Rectal smooth muscle tissue (tissue), 1 donor: ENCODE measurements around the gene CDKAL1.
"Not testable (repeated sequence)": the region's sequence is repeated elsewhere in the genome, so short reads cannot be mapped to it uniquely, and the experiment has no call there.

ENCODE experiments used
- H3K27ac ChIP-seq: one replicate; pipeline ENCODE4 v1.7.0; 2013; ENCODE audit warnings: low read depth, low read length, inconsistent platforms
- H3K27me3 ChIP-seq: one replicate; pipeline ENCODE4 v1.7.0; 2013; ENCODE audit warnings: low read length; ENCODE audit not compliant: control insufficient read depth, insufficient read depth
- H3K36me3 ChIP-seq: one replicate; pipeline ENCODE4 v1.7.0; 2013; ENCODE audit warnings: low read length; ENCODE audit not compliant: control insufficient read depth, insufficient read depth
- H3K4me1 ChIP-seq: one replicate; pipeline ENCODE4 v1.7.0; 2013; ENCODE audit warnings: low read length; ENCODE audit not compliant: control insufficient read depth, insufficient read depth
- H3K4me3 ChIP-seq: one replicate; pipeline ENCODE4 v1.7.0; 2013; ENCODE audit warnings: low read length
- H3K9ac ChIP-seq: one replicate; pipeline ENCODE4 v1.7.0; 2013; ENCODE audit warnings: low read length

Gene CDKAL1

GRCh38 chr6:21091411-21091810, 557.2 kb downstream of the CDKAL1 start:
- Histone ChIP-seq H3K27me3 (no peaks in the 10 kb centered on the region), H3K36me3 (no peaks in the 10 kb centered on the region), H3K4me1 (no peaks in the 10 kb centered on the region), H3K9ac (no peak overlapping the region), H3K4me3 (no peak overlapping the region), H3K27ac (no peak overlapping the region)

DNA sequence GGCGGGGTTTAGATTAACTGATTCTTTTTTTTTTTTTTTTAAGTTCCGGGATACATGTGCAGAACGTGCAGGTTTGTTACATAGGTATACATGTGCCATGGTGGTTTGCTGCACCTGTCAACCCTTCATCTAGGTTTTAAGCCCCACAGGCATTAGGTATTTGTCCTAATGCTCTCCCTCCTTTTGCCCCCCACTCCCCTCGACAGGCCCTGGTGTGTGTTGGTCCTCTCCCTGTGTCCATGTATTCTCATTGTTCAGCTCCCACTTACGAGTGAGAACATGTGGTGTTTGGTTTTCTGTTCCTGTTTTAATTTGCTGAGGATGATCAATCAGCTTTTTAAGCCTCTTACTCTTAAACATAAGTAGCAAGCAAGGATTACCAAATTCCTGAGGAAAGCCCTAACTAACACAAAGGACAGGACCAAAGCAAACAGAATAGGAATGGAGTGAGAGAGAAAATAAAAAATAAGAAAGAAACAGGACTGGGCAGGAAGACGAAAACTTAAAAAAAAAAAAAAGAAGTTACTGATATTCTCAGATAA, 558.0 kb downstream of the CDKAL1 start:
- H3K9ac ChIP-seq, H3K36me3 ChIP-seq, H3K4me3 ChIP-seq, H3K4me1 ChIP-seq, H3K27me3 ChIP-seq, H3K27ac ChIP-seq: not testable (repeated sequence)

DNA sequence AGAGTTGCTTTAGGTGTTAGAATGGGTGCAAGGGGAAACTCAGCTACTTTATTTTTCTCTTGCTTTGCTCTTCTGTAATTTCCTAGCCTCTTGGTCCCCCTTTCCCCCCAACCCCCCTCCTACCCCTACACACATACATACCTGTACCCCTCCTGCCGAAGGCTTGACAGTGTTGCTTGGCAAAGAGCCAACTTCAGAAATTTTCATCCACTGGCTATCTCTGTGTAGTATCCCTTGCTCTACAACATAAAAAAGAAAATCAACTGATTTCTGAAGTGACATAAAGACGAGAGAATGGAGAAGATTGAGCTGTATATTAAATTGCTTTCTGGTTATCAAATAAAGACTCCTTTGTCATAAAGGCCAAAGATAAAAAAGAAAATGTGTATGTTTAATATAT, 561.2 kb downstream of the CDKAL1 start:
- Histone ChIP-seq H3K27me3 (no peaks in the 10 kb centered on the region), H3K4me1 (no peaks in the 10 kb centered on the region), H3K36me3 (no peaks in the 10 kb centered on the region), H3K4me3 (no peak overlapping the region), H3K27ac (no peak overlapping the region), H3K9ac (no peak overlapping the region)

DNA sequence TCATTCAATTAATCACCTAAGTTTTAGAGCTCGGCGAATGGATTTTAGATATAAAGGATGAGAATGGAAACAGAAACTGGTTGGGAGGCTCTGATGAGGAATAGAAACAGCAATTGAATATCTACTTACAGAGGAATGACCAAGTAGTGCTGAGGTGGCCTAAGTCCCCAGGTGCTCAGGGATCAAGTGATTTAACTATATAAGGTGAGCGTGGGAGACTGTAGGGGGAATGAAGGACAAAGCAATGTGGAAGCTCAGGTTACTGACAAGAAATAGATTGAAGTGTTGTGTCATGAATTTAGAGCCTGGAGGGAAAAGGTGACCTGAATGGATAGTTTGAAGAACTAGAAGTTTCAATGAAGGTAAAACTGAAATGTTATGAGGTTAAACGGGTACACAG, 563.9 kb downstream of the CDKAL1 start:
- Histone ChIP-seq H3K27ac (no peak overlapping the region), H3K4me1 (no peaks in the 10 kb centered on the region), H3K4me3 (no peak overlapping the region), H3K9ac (no peak overlapping the region), H3K36me3 (no peaks in the 10 kb centered on the region), H3K27me3 (no peaks in the 10 kb centered on the region)

- Histone ChIP-seq H3K4me3 (no peak overlapping the region), H3K9ac (no peak overlapping the region), H3K27me3 (no peaks in the 10 kb centered on the region), H3K27ac (no peak overlapping the region), H3K4me1 (no peaks in the 10 kb centered on the region), H3K36me3 (no peaks in the 10 kb centered on the region)
Observed at GRCh38 chr6:21098744-21099143, 564.5 kb downstream of the CDKAL1 start.

GRCh38 chr6:21099338-21100314, 565.4 kb downstream of the CDKAL1 start:
- no peak overlapping the region for H3K27ac ChIP-seq
- H3K4me1 ChIP-seq = no peaks in the 10 kb centered on the region
- no peaks in the 10 kb centered on the region for H3K27me3 ChIP-seq
- no peak overlapping the region for H3K9ac ChIP-seq
- H3K4me3 ChIP-seq = no peak overlapping the region
- no peaks in the 10 kb centered on the region for H3K36me3 ChIP-seq

GRCh38 chr6:21100991-21101390, 566.7 kb downstream of the CDKAL1 start:
- H3K9ac ChIP-seq = no peak overlapping the region
- no peak overlapping the region for H3K4me3 ChIP-seq
- no peaks in the 10 kb centered on the region for H3K36me3 ChIP-seq
- H3K27me3 ChIP-seq = no peaks in the 10 kb centered on the region
- no peak overlapping the region for H3K27ac ChIP-seq
- H3K4me1 ChIP-seq = no peaks in the 10 kb centered on the region

GRCh38 chr6:21101694-21102093, 567.4 kb downstream of the CDKAL1 start:
- H3K27me3 ChIP-seq = no peaks in the 10 kb centered on the region
- no peaks in the 10 kb centered on the region for H3K4me1 ChIP-seq
- H3K9ac ChIP-seq = no peak overlapping the region
- H3K4me3 ChIP-seq = no peak overlapping the region
- H3K36me3 ChIP-seq = no peaks in the 10 kb centered on the region
- no peak overlapping the region for H3K27ac ChIP-seq

- no peak overlapping the region for H3K9ac ChIP-seq
- H3K4me1 ChIP-seq = no peaks in the 10 kb centered on the region
- H3K4me3 ChIP-seq = no peak overlapping the region
- no peak overlapping the region for H3K27ac ChIP-seq
- no peaks in the 10 kb centered on the region for H3K36me3 ChIP-seq
- no peaks in the 10 kb centered on the region for H3K27me3 ChIP-seq
Observed at GRCh38 chr6:21102201-21102600, 567.9 kb downstream of the CDKAL1 start.

DNA sequence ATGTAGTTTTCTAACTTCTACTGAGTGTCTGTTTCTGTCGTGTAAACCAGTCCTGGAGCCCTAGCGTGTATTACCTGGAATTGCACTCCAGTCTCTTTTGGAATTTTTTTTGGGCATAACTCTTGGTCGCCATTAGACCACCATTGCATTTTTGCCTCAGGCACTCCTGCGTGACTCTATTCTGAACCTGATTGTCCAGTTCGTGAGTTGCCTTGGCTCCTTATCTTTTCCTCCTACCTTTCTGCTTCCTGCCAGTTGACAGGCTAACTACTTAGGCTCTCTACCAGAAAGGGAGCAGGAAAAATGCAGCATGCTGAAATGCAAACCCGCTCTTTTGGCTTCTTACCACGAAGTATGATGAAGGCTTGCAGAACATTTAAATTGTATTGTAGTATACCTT, 568.4 kb downstream of the CDKAL1 start:
- Histone ChIP-seq H3K36me3 (no peaks in the 10 kb centered on the region), H3K4me3 (no peak overlapping the region), H3K9ac (no peak overlapping the region), H3K4me1 (no peaks in the 10 kb centered on the region), H3K27ac (no peak overlapping the region), H3K27me3 (no peaks in the 10 kb centered on the region)

DNA sequence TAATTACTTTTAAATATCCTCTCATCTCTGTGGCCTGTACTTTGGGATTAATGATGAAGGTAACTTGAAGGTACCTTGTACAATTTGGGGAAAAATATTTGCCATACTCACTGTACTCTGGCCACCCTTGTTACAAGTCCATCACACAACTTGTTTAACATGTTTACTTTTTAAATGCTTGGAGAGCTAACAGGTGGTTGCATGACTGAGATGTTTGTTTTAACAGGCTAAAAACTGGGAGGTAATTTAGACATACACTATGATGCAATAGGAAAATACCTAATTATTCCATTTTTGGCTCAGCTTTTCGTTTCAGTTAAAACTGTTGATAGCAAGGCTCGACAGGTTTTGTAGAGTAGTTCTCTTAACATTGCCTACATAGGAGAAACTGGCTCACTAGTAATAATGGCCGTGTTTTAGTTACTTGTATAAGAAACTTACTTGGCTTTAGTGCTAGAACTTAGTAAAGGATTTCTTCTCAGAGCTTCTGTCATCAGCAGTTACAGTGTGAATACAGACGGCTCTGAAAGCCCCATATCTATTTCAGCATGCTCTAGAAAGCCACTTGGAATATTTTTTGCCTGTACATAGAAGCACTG, 569.5 kb downstream of the CDKAL1 start:
- no peak overlapping the region for H3K4me3 ChIP-seq
- H3K9ac ChIP-seq = no peak overlapping the region
- no peak overlapping the region for H3K27ac ChIP-seq
- H3K4me1 ChIP-seq = no peaks in the 10 kb centered on the region
- H3K36me3 ChIP-seq = no peaks in the 10 kb centered on the region
- H3K27me3 ChIP-seq = no peaks in the 10 kb centered on the region

GRCh38 chr6:21104288-21104687, 570.0 kb downstream of the CDKAL1 start:
- no peak overlapping the region for H3K9ac ChIP-seq
- no peak overlapping the region for H3K27ac ChIP-seq

More at GRCh38 chr6:21104288-21104687, 570.0 kb downstream of the CDKAL1 start:
- Histone ChIP-seq H3K4me1 (no peaks in the 10 kb centered on the region), H3K4me3 (no peak overlapping the region), H3K27me3 (no peaks in the 10 kb centered on the region), H3K36me3 (no peaks in the 10 kb centered on the region)
